Naive thymus-derived CD8-positive, alpha-beta T cell (primary cell): Measurements from ENCODE around the gene ZBTB17. TPM values are rescaled to one million over a fixed set of nuclear protein-coding genes. Genes with fewer than 3 reads are reported as not detected.
"Not testable (repeated sequence)": the region's sequence is repeated elsewhere in the genome, so short reads cannot be mapped to it uniquely, and the experiment has no call there.

Source experiments
- ATAC-seq, 2 donors: fragments of 150-1000 bp; cut with Tn5 transposase in 1 of 2; sonication (Bioruptor Pico), chemical (Tn5 transposase) in 1 of 2; 1 replicate in 1 of 2; 2 replicates in 1 of 2; pipeline ENCODE4 v1.10.0; 2021; ENCODE audit warnings: mild to moderate bottlenecking in 2 of 2, moderate library complexity in 2 of 2
- POLR2A ChIA-PET: fragments of 350-600 bp; sonication (Branson Sonifier 250); formaldehyde crosslinking; loops from one replicate; lab custom pipeline; 2021; ENCODE audit warnings: antibody characterized with exemption; lab: Charles Lee
- DNase-seq, 10 donors: peaks; one replicate each; pipeline versions ENCODE4 v3.0.0 to v3.0.0-alpha.2; 2020 to 2022
- H3K27ac Mint-ChIP-seq, 10 donors: one replicate each; pipeline ENCODE4 v1.8.0; 2020 to 2022; ENCODE audit warnings: mild to moderate bottlenecking in 10 of 10, mixed read lengths in 10 of 10, moderate library complexity in 4 of 10, inconsistent platforms in 1 of 10
- H3K27me3 Mint-ChIP-seq, 5 donors: one replicate each; pipeline ENCODE4 v1.8.0; 2021 to 2022; ENCODE audit warnings: mixed read lengths in 5 of 5
- H3K36me3 Mint-ChIP-seq, 3 donors: one replicate each; pipeline ENCODE4 v1.8.0; 2020 to 2022; ENCODE audit warnings: mixed read lengths in 3 of 3, mild to moderate bottlenecking in 2 of 3, inconsistent platforms in 1 of 3
- H3K4me1 Mint-ChIP-seq, 4 donors: one replicate each; pipeline ENCODE4 v1.8.0; 2021 to 2022; ENCODE audit warnings: mixed read lengths in 4 of 4
- H3K4me3 Mint-ChIP-seq, 10 donors: one replicate each; pipeline ENCODE4 v1.8.0; 2020 to 2022; ENCODE audit warnings: mild to moderate bottlenecking in 10 of 10, mixed read lengths in 10 of 10, moderate library complexity in 6 of 10, inconsistent platforms in 1 of 10
- H3K9me3 Mint-ChIP-seq, 9 donors: one replicate each; pipeline ENCODE4 v1.8.0; 2020 to 2022; ENCODE audit warnings: mixed read lengths in 9 of 9, mild to moderate bottlenecking in 3 of 9, inconsistent platforms in 1 of 9, moderate library complexity in 1 of 9
- polyA plus RNA-seq, 3 donors: library from polyadenylated mRNA; unstranded; fragments of 300-500 nt; fragmentation: Illumina TruSeq; gene quantifications; one replicate each; pipeline ENCODE4 v1.2.3, GENCODE V29; 2021
- total RNA-seq, 8 experiments: library from RNA in 2 of 8; stranded (reverse) in 2 of 8; gene quantifications; one replicate each; pipeline ENCODE4 v1.2.3 and lab custom pipeline; 2021 to 2026

The ZBTB17 gene
- total and polyA plus RNA-seq, 5 experiments from 2014 or later = 10.2 to 58.1 (median 23.3) TPM

- POLR2A ChIA-PET = no interaction called here
- DNase-seq = no peak
- H3K4me1 Mint-ChIP-seq = no peaks in the 10 kb centered on the region
- no peaks in the 10 kb centered on the region for H3K9me3 Mint-ChIP-seq
- no peaks in the 10 kb centered on the region for H3K36me3 Mint-ChIP-seq
- ATAC-seq = no peak
- H3K27me3 Mint-ChIP-seq = peaks cover 0 to 3% (median 0%) of the 10 kb centered on the region in 5 donors
- H3K27ac Mint-ChIP-seq = no peak overlapping the region
- no peak overlapping the region for H3K4me3 Mint-ChIP-seq
Measured at GRCh38 chr1:15992582-15993500, 16.9 kb upstream of the ZBTB17 start.

GRCh38 chr1:15992187-15992553, 16.3 kb upstream of the ZBTB17 start:
- Mint-ChIP-seq H3K9me3 (no peaks in the 10 kb centered on the region), H3K4me3 (no peak overlapping the region), H3K36me3 (no peaks in the 10 kb centered on the region), H3K4me1 (no peaks in the 10 kb centered on the region), H3K27ac (no peak overlapping the region), H3K27me3 (peaks cover 0 to 3% (median 0%) of the 10 kb centered on the region in 5 donors)
- POLR2A ChIA-PET = no interaction called here
- DNase-seq (no peak), ATAC-seq (no peak)

- no peaks in the 10 kb centered on the region for H3K9me3 Mint-ChIP-seq
- H3K4me3 Mint-ChIP-seq = no peak overlapping the region
- peaks cover 0 to 3% (median 0%) of the 10 kb centered on the region in 5 donors for H3K27me3 Mint-ChIP-seq
- DNase-seq = no peak
- POLR2A ChIA-PET = no interaction called here
- no peak overlapping the region for H3K27ac Mint-ChIP-seq
- no peaks in the 10 kb centered on the region for H3K36me3 Mint-ChIP-seq
- ATAC-seq = no peak
- H3K4me1 Mint-ChIP-seq = no peaks in the 10 kb centered on the region
Measured at GRCh38 chr1:15991427-15992186, 15.7 kb upstream of the ZBTB17 start.

GRCh38 chr1:15989776-15990175, 13.9 kb upstream of the ZBTB17 start:
- no peak for DNase-seq
- H3K27me3 Mint-ChIP-seq = peaks cover 0 to 3% (median 0%) of the 10 kb centered on the region in 5 donors
- H3K4me1 Mint-ChIP-seq = no peaks in the 10 kb centered on the region
- H3K27ac Mint-ChIP-seq = no peak overlapping the region
- ATAC-seq = no peak
- no peak overlapping the region for H3K4me3 Mint-ChIP-seq
- H3K36me3 Mint-ChIP-seq = no peaks in the 10 kb centered on the region
- POLR2A ChIA-PET = no interaction called here
- H3K9me3 Mint-ChIP-seq = no peaks in the 10 kb centered on the region

GRCh38 chr1:15988856-15989736, 13.2 kb upstream of the ZBTB17 start:
- Mint-ChIP-seq H3K4me3 (no peak overlapping the region), H3K4me1 (no peaks in the 10 kb centered on the region), H3K27ac (peak overlapping the region in 1 of 10 donors; percentile 62)

GRCh38 chr1:15985611-15986297, 9.9 kb upstream of the ZBTB17 start:
- DNase-seq = no peak
- POLR2A ChIA-PET = interaction anchor here (1.3 kb wide), 1 partner anchor 9 kb away, joined by 3 read pairs; the partner anchor contains the start of gene ZBTB17
- ATAC-seq = no peak
- Mint-ChIP-seq H3K27ac (no peak overlapping the region), H3K27me3 (peaks cover 0 to 3% (median 2%) of the 10 kb centered on the region in 5 donors), H3K36me3 (no peaks in the 10 kb centered on the region), H3K4me1 (no peaks in the 10 kb centered on the region), H3K9me3 (no peaks in the 10 kb centered on the region), H3K4me3 (no peak overlapping the region)

More at GRCh38 chr1:15988856-15989736, 13.2 kb upstream of the ZBTB17 start:
- ATAC-seq (no peak), DNase-seq (no peak)
- H3K27me3 Mint-ChIP-seq = peaks cover 0 to 3% (median 0%) of the 10 kb centered on the region in 5 donors
- no peaks in the 10 kb centered on the region for H3K36me3 Mint-ChIP-seq
- H3K9me3 Mint-ChIP-seq = no peaks in the 10 kb centered on the region
- POLR2A ChIA-PET = interaction anchor here (0.6 kb wide), 1 partner anchor 31 kb away, joined by 4 read pairs; no protein-coding TSS in a partner anchor

GRCh38 chr1:15983275-15983674, 7.4 kb upstream of the ZBTB17 start:
- DNase-seq = no peak
- Mint-ChIP-seq H3K9me3 (no peaks in the 10 kb centered on the region), H3K36me3 (no peaks in the 10 kb centered on the region), H3K4me1 (no peaks in the 10 kb centered on the region), H3K4me3 (no peak overlapping the region), H3K27ac (no peak overlapping the region), H3K27me3 (peaks cover 0 to 3% (median 0%) of the 10 kb centered on the region in 5 donors)
- no peak for ATAC-seq
- POLR2A ChIA-PET = no interaction called here

- no peak overlapping the region for H3K4me3 Mint-ChIP-seq
- H3K4me1 Mint-ChIP-seq = peaks cover under 1 to 3% (median 2%) of the 10 kb centered on the region in 4 donors
- peaks cover 0 to 3% (median 0%) of the 10 kb centered on the region in 5 donors for H3K27me3 Mint-ChIP-seq
- no peaks in the 10 kb centered on the region for H3K36me3 Mint-ChIP-seq
- DNase-seq (no peak), ATAC-seq (no peak)
- no peaks in the 10 kb centered on the region for H3K9me3 Mint-ChIP-seq
- H3K27ac Mint-ChIP-seq = no peak overlapping the region
- POLR2A ChIA-PET = no interaction called here
Measured at GRCh38 chr1:15981679-15982078, 5.8 kb upstream of the ZBTB17 start.

GRCh38 chr1:15977947-15978346, 2.0 kb upstream of the ZBTB17 start:
- H3K9me3 Mint-ChIP-seq, H3K36me3 Mint-ChIP-seq, ATAC-seq, POLR2A ChIA-PET, H3K27me3 Mint-ChIP-seq, DNase-seq, H3K27ac Mint-ChIP-seq: not testable (repeated sequence)
- peaks cover 18 to 32% (median 31%) of the 10 kb centered on the region in 4 donors for H3K4me1 Mint-ChIP-seq
- peak overlapping the region in 1 of 10 donors; percentile 42 for H3K4me3 Mint-ChIP-seq

- peaks cover 22 to 46% (median 40%) of the 10 kb centered on the region in 4 donors for H3K4me1 Mint-ChIP-seq
- H3K36me3 Mint-ChIP-seq = peaks cover 7 to 21% (median 10%) of the 10 kb centered on the region in 3 donors
- ATAC-seq (peak; percentile 73 to 79), DNase-seq (peak in 6 of 10 donors; percentile 50 to 78 (median 69))
- POLR2A ChIA-PET = interaction anchor here (0.5 to 2.9 kb wide), 7 partner anchors 25 to 184 kb away, joined by 3 to 16 read pairs (median 5); partner anchors contain the start of gene SPEN
- peak overlapping the region in 9 of 10 donors; percentile 51 to 94 (median 85) for H3K27ac Mint-ChIP-seq
- H3K9me3 Mint-ChIP-seq = no peaks in the 10 kb centered on the region
- H3K4me3 Mint-ChIP-seq = peak overlapping the region; percentile 82 to 96 (median 88)
- H3K27me3 Mint-ChIP-seq = no peaks in the 10 kb centered on the region
Measured at GRCh38 chr1:15975358-15975804, 520 bp downstream of the ZBTB17 start.

- no peak for ATAC-seq
- Mint-ChIP-seq H3K4me1 (peaks cover 22 to 49% (median 42%) of the 10 kb centered on the region in 4 donors), H3K27me3 (no peaks in the 10 kb centered on the region), H3K27ac (peak overlapping the region in 8 of 10 donors; percentile 37 to 94 (median 86)), H3K36me3 (peaks cover 7 to 26% (median 12%) of the 10 kb centered on the region in 3 donors), H3K9me3 (no peaks in the 10 kb centered on the region), H3K4me3 (peak overlapping the region; percentile 82 to 96 (median 88))
- POLR2A ChIA-PET = interaction anchor here (1.3 to 2.9 kb wide), 4 partner anchors 25 to 141 kb away, joined by 5 to 16 read pairs (median 12); partner anchors contain the start of gene SPEN
- DNase-seq = no peak
Measured at GRCh38 chr1:15974855-15975254, 1.0 kb downstream of the ZBTB17 start.
